Left colon (tissue), 2 donors: ENCODE measurements around the gene TAS1R1. TPM values are rescaled to one million over a fixed set of nuclear protein-coding genes. Genes with fewer than 3 reads are reported as not detected.

ENCODE experiments used
- ATAC-seq: fragments of 200-7000 bp; cut with Tn5 transposase; one replicate; pipeline ENCODE4 v1.9.1; 2020; ENCODE audit warnings: mild to moderate bottlenecking, moderate library complexity
- DNase-seq, 2 donors: peaks; one replicate each; pipeline ENCODE4 v3.0.0-alpha.2; 2020
- intact Hi-C, 2 donors: fragments of 100-400 bp; cut with DNase I in 1 of 2; cut with micrococcal nuclease in 1 of 2; formaldehyde crosslinking; loops; one replicate each; pipeline versions ENCODE4 v1.11.2 to v1.14.0; 2022; cut with DNase I, micrococcal nuclease
- total RNA-seq, 2 donors: library from RNA; stranded (reverse); fragmentation: NEBNext Ultra II Directional; extraction: Animal tissue kit (Norgen Biotek cat#: 25700); gene quantifications; one replicate each; pipeline ENCODE4 v1.2.1, GENCODE V29; 2021
- donor health status: DM: no; HTN: no; CAD: no.
- donor health status: DM: yes; HTN: yes; CAD: no.

The TAS1R1 gene
- total RNA-seq, 2 donors from 2014 or later, result 0.14 TPM; not detected in 1

DNA sequence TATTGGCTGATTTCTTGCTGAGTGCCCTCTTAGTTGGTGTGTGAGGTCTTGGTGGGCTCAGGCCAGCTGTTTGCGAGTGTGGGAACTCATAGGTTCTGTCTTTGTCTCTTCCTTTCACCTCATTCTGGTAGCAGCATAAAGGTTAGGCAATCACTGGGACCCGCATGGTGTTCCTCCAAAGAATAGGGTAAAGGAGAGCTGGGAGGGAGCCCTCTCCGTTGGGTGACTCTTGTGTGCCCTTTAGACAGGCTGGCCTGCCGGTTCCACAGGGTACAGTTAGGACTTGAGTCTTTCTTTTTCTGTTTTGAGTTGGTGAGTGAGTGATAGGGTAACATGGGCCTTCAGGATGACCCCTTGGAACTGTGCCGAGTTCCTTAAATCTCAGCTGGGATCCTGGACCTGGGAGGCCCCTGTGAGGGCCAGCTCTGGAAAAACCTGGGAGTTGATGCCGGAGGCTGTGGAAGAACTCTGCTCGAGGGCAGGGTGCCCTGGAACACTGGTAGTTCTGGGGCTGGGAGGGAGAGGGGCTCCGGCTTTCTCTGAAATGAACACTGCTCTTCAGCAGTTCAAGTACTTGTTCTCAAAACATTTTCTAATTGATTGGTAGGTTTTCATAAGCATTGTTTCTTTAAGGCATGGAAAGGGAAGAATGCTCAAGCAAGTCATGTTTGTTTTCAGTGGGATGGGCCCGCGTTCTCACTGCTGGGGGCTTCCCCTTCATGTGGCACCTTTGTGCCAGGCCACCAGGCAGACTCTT, 67.5 kb downstream of the TAS1R1 start:
- intact Hi-C loops, result no loop called here
- no peak for ATAC-seq
- no peak for DNase-seq

DNA sequence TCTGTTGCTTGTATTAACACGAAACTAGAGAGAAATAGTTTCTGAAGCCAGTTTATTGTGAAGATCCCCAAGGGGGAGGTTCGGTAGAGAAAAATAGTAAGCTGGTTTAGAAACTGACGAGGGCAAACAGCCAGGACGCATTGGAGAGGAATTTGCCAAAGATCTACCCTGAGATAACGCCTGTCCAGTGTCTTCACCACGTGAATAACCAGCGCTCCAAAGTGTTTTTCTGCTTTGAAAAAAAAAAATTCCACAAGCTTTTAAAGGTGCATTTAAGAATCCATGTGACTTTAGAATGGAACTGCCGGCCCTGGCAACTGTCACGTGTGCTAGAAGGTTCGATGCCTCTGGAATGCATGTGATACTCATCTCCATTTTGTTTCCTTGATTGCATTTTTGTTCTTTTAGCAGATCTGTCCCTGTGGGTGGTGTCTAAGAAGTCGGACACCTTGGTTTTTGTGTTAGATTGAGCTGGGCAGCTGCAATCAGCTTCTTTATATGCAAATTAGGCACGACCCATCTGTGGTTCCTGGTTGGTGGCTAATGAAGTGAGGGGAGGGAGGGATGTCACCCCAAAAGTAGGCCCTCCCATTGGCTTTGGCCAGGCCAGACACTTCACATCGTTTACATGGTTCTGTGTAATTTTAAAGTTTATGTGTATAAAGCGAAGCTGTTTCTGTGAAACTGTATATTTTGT, 68.3 kb downstream of the TAS1R1 start:
- no peak for ATAC-seq
- intact Hi-C loops, result no loop called here

DNA sequence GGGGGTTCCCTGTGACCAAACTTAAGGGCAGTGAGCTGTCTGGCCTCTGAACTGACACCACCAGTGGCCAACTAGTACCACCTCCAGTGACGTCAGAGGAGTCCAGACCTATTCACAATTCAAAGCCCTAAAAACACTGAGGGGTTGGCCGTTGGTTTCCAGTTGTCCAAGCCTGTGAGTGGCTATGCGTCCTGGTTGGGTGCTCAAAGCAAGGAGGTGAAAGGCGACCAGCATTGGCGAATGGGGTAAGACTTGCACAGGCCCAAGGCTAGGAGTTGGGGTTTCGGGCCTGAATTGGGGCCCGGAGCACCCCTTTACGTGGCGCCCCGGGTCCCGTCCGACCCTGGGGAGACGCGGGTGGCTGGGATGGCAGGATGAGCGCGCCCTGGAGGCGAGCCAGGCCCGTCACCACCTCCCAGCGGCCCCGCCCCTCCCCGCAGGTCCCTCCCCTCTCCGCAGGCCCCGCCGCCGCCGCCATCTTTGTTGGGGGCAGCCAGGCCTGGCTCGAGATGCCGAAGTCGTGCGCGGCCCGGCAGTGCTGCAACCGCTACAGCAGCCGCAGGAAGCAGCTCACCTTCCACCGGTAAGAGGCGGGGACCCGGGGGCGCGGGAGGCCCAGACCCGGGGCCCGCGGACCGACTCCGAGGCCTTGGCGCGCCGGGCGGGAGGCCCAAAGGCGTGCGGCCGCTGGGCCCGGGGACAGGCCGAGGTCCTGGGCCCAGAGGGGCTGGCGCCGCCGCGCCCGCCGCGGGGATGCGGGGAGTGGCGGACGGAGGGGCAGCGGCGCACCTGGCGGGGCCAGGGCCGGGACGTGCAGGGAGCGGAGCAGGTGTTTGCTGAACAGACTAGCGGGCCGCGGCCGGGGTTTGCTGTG, 69.8 kb downstream of the TAS1R1 start, which contains the start of gene THAP3:
Gene THAP3, plus strand, starts transcription at position 159 of the 874 bp plus-strand sequence. Its CDS starts 351 bp downstream, at position 510.
- peak; percentile 86 to 91 for DNase-seq
- ATAC-seq, result peak; percentile 96
- intact Hi-C loops, result no loop called here

More for the DNA sequence above, 68.3 kb downstream of the TAS1R1 start:
- DNase-seq, result no peak

DNA sequence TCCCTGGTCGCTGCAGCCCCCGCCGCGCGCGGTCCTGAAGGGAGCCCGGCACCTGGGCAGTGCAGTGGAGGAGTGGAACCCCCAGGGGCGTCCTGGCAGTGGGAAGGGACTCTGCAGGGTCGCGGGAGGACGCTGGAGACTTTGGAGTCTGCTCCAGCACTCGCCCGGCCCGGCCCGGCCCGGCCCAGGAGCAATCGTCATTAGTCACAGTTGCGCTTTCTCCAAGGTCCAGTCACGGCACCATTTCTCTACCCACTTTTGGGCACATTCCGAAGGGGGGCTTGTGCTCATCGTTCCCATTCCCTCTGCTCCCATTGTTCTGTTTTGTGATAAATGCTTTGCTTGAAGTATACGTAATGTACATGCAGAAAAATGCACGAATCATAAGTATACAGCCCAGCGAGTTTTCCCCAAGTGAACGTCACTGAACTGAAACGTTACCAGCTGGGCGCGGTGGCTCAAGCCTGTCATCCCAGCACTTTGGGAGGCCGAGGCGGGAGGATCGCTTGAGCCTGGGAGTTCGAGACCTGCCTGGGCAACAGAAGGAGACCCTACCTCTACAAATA, 70.6 kb downstream of the TAS1R1 start:
- DNase-seq (peak; percentile 37 to 44), ATAC-seq (peak; percentile 44)
- intact Hi-C loops, result no loop called here

DNA sequence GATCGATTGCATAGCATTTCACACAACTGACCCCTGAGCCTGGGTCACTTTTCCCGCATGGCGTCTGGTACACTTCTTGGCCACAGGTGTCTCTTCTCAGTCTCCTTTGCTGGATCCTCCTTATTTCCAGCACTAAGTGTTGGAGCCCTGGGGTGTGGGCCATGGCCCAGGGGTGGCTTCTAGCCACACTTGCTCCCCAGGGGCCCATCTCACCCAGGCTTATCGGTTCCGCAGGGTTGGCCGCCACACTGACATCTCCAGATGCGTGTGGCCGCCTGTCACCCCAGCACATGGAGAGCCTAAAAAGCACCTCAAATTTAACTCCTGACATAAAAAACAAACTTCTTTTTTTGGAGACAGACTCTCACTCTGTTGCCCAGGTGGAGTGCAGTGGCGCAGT, 71.9 kb downstream of the TAS1R1 start:
- ATAC-seq, result no peak
- intact Hi-C loops, result no loop called here
- no peak for DNase-seq

DNA sequence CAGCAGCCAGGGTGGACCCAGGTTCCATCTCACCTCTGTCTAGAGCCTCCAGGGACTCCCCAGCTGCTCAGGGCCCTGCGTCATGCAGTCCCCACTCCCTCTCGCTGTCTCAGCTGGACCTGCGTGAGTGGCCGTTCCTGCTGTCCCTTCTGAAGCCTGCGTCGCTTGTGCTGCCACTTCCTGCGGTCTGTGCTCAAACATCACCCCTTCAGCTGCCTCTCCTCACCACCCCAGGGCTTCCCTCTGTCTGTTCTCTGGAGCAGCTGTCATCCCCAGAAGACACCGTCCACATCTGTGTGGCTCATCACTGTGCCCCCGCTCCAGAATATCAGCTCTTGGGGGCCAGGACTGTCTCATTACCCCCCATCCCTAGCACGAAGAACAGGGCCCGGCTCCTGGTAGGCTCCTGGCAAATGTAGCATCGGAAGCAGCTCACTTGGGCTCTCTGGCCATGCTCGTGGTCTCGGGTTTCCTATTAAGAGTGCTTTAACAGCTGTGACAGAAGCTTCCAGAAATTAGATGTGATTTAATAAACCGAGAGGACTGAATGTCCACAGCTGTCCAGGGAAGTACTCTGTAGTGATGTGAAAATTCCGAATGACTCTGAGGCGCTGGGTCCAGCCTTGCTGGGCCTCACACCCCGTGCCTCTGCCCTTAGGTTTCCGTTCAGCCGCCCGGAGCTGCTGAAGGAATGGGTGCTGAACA, 72.9 kb downstream of the TAS1R1 start:
- ATAC-seq (no peak), DNase-seq (no peak)
- intact Hi-C loops, result no loop called here

DNA sequence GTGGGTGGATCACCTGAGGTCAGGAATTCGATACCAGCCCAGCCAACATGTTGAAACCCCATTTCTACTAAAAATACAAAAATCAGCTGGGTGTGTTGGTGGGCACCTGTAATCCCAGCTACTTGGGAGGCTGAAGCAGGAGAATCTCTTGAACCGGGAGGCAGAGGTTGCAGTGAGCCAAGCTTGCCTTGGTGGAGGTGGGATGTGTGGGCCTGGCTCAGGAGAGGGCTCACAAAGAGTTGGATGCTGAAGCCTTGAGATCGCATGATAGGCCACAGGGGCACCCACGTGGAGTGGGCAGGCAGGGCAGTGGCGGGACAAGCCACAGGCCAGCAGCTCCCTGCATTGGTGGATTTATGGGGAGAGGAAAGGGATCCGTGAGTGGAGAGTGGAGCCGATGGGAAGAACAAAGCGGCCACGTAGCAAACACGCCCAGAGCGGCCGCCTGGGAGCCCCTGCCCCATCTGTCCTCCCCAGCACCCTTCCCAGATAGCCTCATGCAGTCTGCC, 73.9 kb downstream of the TAS1R1 start:
- ATAC-seq (no peak), DNase-seq (no peak)
- intact Hi-C loops, result no loop called here

Other genes starting within 250 kb of the TAS1R1 start
- gene ACOT7, start 161.5 kb upstream of the TAS1R1 start, total RNA-seq, result 10 to 100 TPM; 50.4 to 58.0 TPM
- gene HES2, start 135.4 kb upstream of the TAS1R1 start, total RNA-seq, result 10 to 100 TPM; 29.4 to 34.0 TPM
- gene ESPN, start 130.5 kb upstream of the TAS1R1 start, total RNA-seq, result 100 to 1,000 TPM; 100 to 152 TPM
- gene TNFRSF25, start 89.1 kb upstream of the TAS1R1 start, total RNA-seq, result 10 to 100 TPM; 21.7 to 71.9 TPM
- 10 to 100 TPM; 14.1 to 22.3 TPM for gene PLEKHG5, start 63.6 kb upstream of the TAS1R1 start, total RNA-seq
- gene NOL9, start 794 bp upstream of the TAS1R1 start, total RNA-seq, result 10 to 100 TPM; 18.3 to 18.5 TPM
- 10 to 100 TPM; 32.4 to 43.2 TPM for gene ZBTB48, start 24.7 kb downstream of the TAS1R1 start, total RNA-seq
- gene KLHL21, start 47.6 kb downstream of the TAS1R1 start, total RNA-seq, result 10 to 100 TPM in 1 of 2 donors, 1 to 10 TPM in 1; 8.0 to 14.0 TPM
- 10 to 100 TPM in 1 of 2 donors, 1 to 10 TPM in 1; 6.7 to 11.2 TPM for gene PHF13, start 58.4 kb downstream of the TAS1R1 start, total RNA-seq
- gene THAP3, start 69.6 kb downstream of the TAS1R1 start, total RNA-seq, result 10 to 100 TPM in 1 of 2 donors, 1 to 10 TPM in 1; 7.0 to 10.9 TPM
- gene DNAJC11, start 146.5 kb downstream of the TAS1R1 start, total RNA-seq, result 100 to 1,000 TPM in 1 of 2 donors, 10 to 100 TPM in 1; 78.0 to 101 TPM
- 10 to 100 TPM; 76.6 to 85.8 TPM for gene CAMTA1, start 230.1 kb downstream of the TAS1R1 start, total RNA-seq